Endothelial cell of umbilical vein (primary cell): ENCODE measurements around the gene GNB1L. TPM values are rescaled to one million over a fixed set of nuclear protein-coding genes. Genes with fewer than 3 reads are reported as not detected.

Source experiments
- BruUV-seq: library from RNA; stranded (reverse); fragments of 400-500 nt; replicated peaks from 2 replicates; lab custom pipeline; 2021; lab: Mats Ljungman, UMichigan
- CTCF ChIA-PET: fragments of 300-600, 350-600 bp; sonication (Branson Sonifier 250); formaldehyde crosslinking; loops from one replicate; lab custom pipeline; 2021; ENCODE audit warnings: antibody characterized with exemption, inconsistent platforms; lab: Charles Lee
- POLR2A ChIA-PET: fragments of 300-600, 350-600 bp; sonication (Branson Sonifier 250); formaldehyde crosslinking; loops from one replicate; lab custom pipeline; 2021; ENCODE audit warnings: antibody characterized with exemption, inconsistent platforms; lab: Charles Lee
- DNase-seq: peaks from one replicate; pipeline ENCODE4 v3.0.0-alpha.2; 2011; ENCODE audit warnings: low read depth, low spot score
- FAIRE-seq: peaks from 2 replicates; lab custom pipeline; 2011; peaks lifted over from hg19 to GRCh38; lab: Jason Lieb, UNC
- H2AFZ ChIP-seq: 2 replicates; pipeline ENCODE4 v1.6.0; 2012; ENCODE audit warnings: low read depth, low read length, control low read depth, inconsistent platforms
- H3K27ac ChIP-seq: 2 replicates; pipeline ENCODE4 v1.5.1; 2011; ENCODE audit warnings: low read depth, mild to moderate bottlenecking, control low read depth, low read length, moderate library complexity; ENCODE audit not compliant: insufficient read depth
- H3K27me3 ChIP-seq, 2 experiments: 2 replicates each; pipeline versions ENCODE4 v1.6.0 to v1.6.1; 2011; ENCODE audit warnings: low read length in 2 of 2, mixed read lengths in 1 of 2; ENCODE audit not compliant: control insufficient read depth in 2 of 2, insufficient read depth in 2 of 2
- H3K36me3 ChIP-seq, 2 experiments: 2 replicates in 1 of 2; 3 replicates in 1 of 2; pipeline ENCODE4 v1.5.1; 2011; ENCODE audit warnings: low read length in 2 of 2, mild to moderate bottlenecking in 1 of 2, moderate library complexity in 1 of 2; ENCODE audit not compliant: control insufficient read depth in 2 of 2, insufficient read depth in 2 of 2; ENCODE audit errors: extremely low read depth in 1 of 2
- H3K4me1 ChIP-seq: 3 replicates; pipeline ENCODE4 v1.5.1; 2011; ENCODE audit warnings: mild to moderate bottlenecking, low read length; ENCODE audit not compliant: control insufficient read depth, insufficient read depth; ENCODE audit errors: extremely low read depth
- H3K4me2 ChIP-seq: 2 replicates; pipeline ENCODE4 v1.6.1; 2011; ENCODE audit warnings: low read length, control low read depth, mixed read lengths; ENCODE audit not compliant: insufficient read depth
- H3K4me3 ChIP-seq, 3 experiments: fragments of 200-600 bp in 1 of 3; sonication (generic), shearing (Covaris generic) in 1 of 3; replicated peaks in 1 of 3; 2 replicates each; pipeline ENCODE4 v1.5.1; 2011 to 2016; ENCODE audit warnings: control low read depth in 3 of 3, low read length in 3 of 3, mild to moderate bottlenecking in 2 of 3, inconsistent platforms in 1 of 3, low read depth in 1 of 3, moderate library complexity in 1 of 3; ENCODE audit not compliant: insufficient read depth in 1 of 3
- H3K79me2 ChIP-seq: 2 replicates; pipeline ENCODE4 v1.6.0; 2012; ENCODE audit warnings: low read length, inconsistent platforms; ENCODE audit not compliant: control insufficient read depth, insufficient read depth
- H3K9ac ChIP-seq: replicated peaks from 2 replicates; pipeline ENCODE3; 2011; ENCODE audit warnings: low read length, control low read depth; ENCODE audit not compliant: insufficient read depth; ENCODE audit errors: extremely low read depth
- H3K9me1 ChIP-seq: replicated peaks from 3 replicates; pipeline ENCODE4 v1.6.0; 2011; ENCODE audit warnings: mild to moderate bottlenecking, low read length; ENCODE audit not compliant: control insufficient read depth, insufficient read depth; ENCODE audit errors: extremely low read depth
- H3K9me3 ChIP-seq: replicated peaks from 2 replicates; pipeline ENCODE4 v1.5.1; 2012; ENCODE audit warnings: low read length, inconsistent platforms; ENCODE audit not compliant: control insufficient read depth, insufficient read depth
- H4K20me1 ChIP-seq: replicated peaks from 2 replicates; pipeline ENCODE3; 2011; ENCODE audit warnings: mild to moderate bottlenecking, low read length; ENCODE audit not compliant: control insufficient read depth, insufficient read depth; ENCODE audit errors: extremely low read depth
- CTCF ChIP-seq, 2 donors: IDR thresholded peaks; 1 replicate in 1 of 2; 2 replicates in 1 of 2; pipeline ENCODE4 v1.5.1; 2011; ENCODE audit warnings: low read length in 2 of 2, mild to moderate bottlenecking in 2 of 2, moderate library complexity in 2 of 2, control low read depth in 1 of 2, inconsistent platforms in 1 of 2, low read depth in 1 of 2; ENCODE audit not compliant: insufficient read depth in 1 of 2; ENCODE audit errors: extremely low read depth in 1 of 2
- EZH2 ChIP-seq: IDR thresholded peaks from 2 replicates; pipeline ENCODE4 v1.6.1; 2012; ENCODE audit warnings: borderline replicate concordance, low read depth, mild to moderate bottlenecking, moderate library complexity, low read length, inconsistent platforms; ENCODE audit not compliant: severe bottlenecking
- FOS ChIP-seq: IDR thresholded peaks from 2 replicates; pipeline ENCODE4 v1.6.1; 2011; ENCODE audit warnings: mild to moderate bottlenecking, low read length, moderate library complexity, borderline replicate concordance; ENCODE audit not compliant: insufficient read depth
- GATA2 ChIP-seq: IDR thresholded peaks from 2 replicates; pipeline ENCODE4 v1.7.0; 2011; ENCODE audit warnings: low read depth, mild to moderate bottlenecking, moderate library complexity, mixed read lengths, low read length; ENCODE audit not compliant: insufficient read length, insufficient read depth
- JUN ChIP-seq: IDR thresholded peaks from 2 replicates; pipeline ENCODE4 v1.6.1; 2011; ENCODE audit warnings: borderline replicate concordance, low read depth; ENCODE audit not compliant: insufficient read length, insufficient read depth
- MAX ChIP-seq: IDR thresholded peaks from 2 replicates; pipeline ENCODE4 v1.6.1; 2011; ENCODE audit not compliant: insufficient read depth, insufficient read length
- MYC ChIP-seq: IDR thresholded peaks from one replicate; pipeline ENCODE4 v1.6.1; 2011; ENCODE audit warnings: mild to moderate bottlenecking, low read depth, low read length
- POLR2A ChIP-seq: IDR thresholded peaks from 2 replicates; pipeline ENCODE4 v1.6.1; 2012; ENCODE audit warnings: low read depth, mild to moderate bottlenecking, control low read depth, low read length
- POLR2AphosphoS5 ChIP-seq: IDR thresholded peaks from 2 replicates; pipeline ENCODE4 v1.6.1; 2012; ENCODE audit warnings: low read depth, mild to moderate bottlenecking, control low read depth, low read length, moderate library complexity; ENCODE audit not compliant: insufficient read depth
- dilution Hi-C: fragments of 300-500 bp; cut with MboI; formaldehyde crosslinking; loops from one replicate; pipeline ENCODE4 v1.15.0; 2019; ENCODE audit warnings: low sequenced_read_pairs; ENCODE audit not compliant: extremely low pct_ligation_motif_present
- intact Hi-C: fragments of 100-400 bp; cut with micrococcal nuclease; formaldehyde crosslinking; loops from one replicate; pipeline ENCODE4 v1.10.0; 2022
- polyA plus RNA-seq, 4 experiments: library from polyadenylated mRNA; depleted of rRNA in 3 of 4; stranded (reverse) in 3 of 4; unstranded in 1 of 4; fragments of >200 nt; gene quantifications; 2 replicates each; pipeline versions ENCODE4 v1.2.1 to v1.2.3, GENCODE V29; 2011 to 2012; ENCODE audit warnings: missing spikeins in 1 of 4
- total RNA-seq: library from RNA; stranded (reverse); gene quantifications from 2 replicates; pipeline ENCODE4 v1.2.3, GENCODE V29; 2021

The GNB1L gene
- total and polyA plus RNA-seq, 2 donors (not counting 3 experiments of a cell fraction or from before 2014, with no cell fraction given) = 5.4 to 5.9 TPM

GRCh38 chr22:19875061-19875530 lies 20.4 kb upstream of the GNB1L start:
- H3K4me2 ChIP-seq = peak overlapping the region; percentile 4
- POLR2A ChIA-PET = interaction anchor here (0.9 to 1.5 kb wide), 5 partner anchors 10 to 21 kb away, joined by 3 to 5 read pairs (median 4); partner anchors contain the start of genes GNB1L and RTL10
- CTCF ChIA-PET = interaction anchor here (1.1 to 3.0 kb wide), 11 partner anchors 11 to 144 kb away, joined by 3 to 16 read pairs (median 3); no protein-coding TSS in a partner anchor
- H4K20me1 ChIP-seq = no peaks in the 10 kb centered on the region
- FAIRE-seq (no peak), DNase-seq (no peak)
- peak overlapping the region; percentile 54 for H3K9ac ChIP-seq
- H3K4me3 ChIP-seq = no peak overlapping the region
- intact Hi-C loops = loop anchor here (2.0 kb wide), 1 partner anchor 36 kb away; no protein-coding TSS in a partner anchor
- H3K9me1 ChIP-seq = no peaks in the 10 kb centered on the region
- no TSS peak for BruUV-seq
- H3K4me1 ChIP-seq = peaks cover 60% of the 10 kb centered on the region
- peaks cover 40% of the 10 kb centered on the region for H3K79me2 ChIP-seq
- no peak for TF ChIP-seq POLR2A
- TF ChIP-seq MAX = no peak
- no peak for TF ChIP-seq MYC
- TF ChIP-seq FOS = no peak
- TF ChIP-seq JUN = no peak
- TF ChIP-seq POLR2AphosphoS5 = no peak
- TF ChIP-seq CTCF (IDR thresholded peaks at IDR 0.05; ENCODE audit: extremely low read depth in 1 of 2, insufficient read depth in 1 of 2, low read depth in 1 of 2, low read length in 2 of 2) = no peak
- no peak for TF ChIP-seq GATA2
- TF ChIP-seq EZH2 = no peak
- no peak overlapping the region for H2AFZ ChIP-seq
- dilution Hi-C loops = no loop called here
- peak overlapping the region; percentile 77 for H3K27ac ChIP-seq
- H3K36me3 ChIP-seq = peaks cover 10 to 12% of the 10 kb centered on the region in 2 experiments
- no peaks in the 10 kb centered on the region for H3K27me3 ChIP-seq
- H3K9me3 ChIP-seq = no peaks in the 10 kb centered on the region
